ENCODE data around the gene PHYKPL.
"Not testable (repeated sequence)": the region's sequence is repeated elsewhere in the genome, so short reads cannot be mapped to it uniquely, and the experiment has no call there.

PHYKPL gene

DNA sequence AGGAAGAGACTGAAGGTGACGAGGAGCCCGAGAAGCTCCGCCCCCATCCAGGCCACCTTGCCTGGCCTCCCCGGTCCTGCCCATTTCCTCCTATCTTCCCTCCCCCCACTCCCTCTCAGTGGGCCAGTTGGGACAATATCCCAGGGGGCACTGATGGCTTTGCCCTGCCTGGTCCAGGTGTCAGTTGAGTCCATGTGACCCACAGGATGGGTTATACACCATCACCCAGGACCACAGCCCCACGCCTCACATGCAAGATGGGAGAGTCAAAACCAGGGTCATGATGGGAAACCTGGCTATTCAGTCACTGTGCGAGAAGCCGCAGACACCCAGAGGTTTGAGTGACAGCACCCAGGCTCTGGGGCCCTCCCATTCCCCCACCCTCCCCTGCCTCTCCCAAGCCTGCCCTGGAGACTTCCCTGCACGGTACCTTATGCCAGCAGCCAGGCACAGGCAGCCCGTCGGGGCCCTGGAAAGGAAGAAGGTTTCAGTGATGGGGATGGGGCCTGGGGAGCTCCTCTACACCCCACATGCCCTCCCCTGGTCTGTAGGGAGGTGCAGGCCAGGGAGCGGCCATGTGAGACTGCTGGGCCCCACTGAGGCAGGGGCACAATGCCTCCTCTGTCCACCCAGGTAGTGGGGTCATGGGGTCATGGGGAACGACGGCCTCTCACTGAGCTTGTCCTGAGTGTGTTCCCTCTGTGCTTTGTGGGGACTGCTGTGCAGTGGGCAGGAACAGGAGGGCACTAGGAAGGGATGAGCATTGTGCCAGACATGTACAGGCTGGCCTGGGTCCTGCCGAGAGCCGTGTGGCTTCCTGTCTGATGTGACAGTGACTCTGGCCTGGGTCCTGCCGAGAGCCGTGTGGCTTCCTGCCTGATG is 6.3 kb upstream of the PHYKPL start:
- no peak for DNase-seq

GRCh38 chr5:178238313-178238635 is 5.7 kb upstream of the PHYKPL start:
- no peak for DNase-seq

DNA sequence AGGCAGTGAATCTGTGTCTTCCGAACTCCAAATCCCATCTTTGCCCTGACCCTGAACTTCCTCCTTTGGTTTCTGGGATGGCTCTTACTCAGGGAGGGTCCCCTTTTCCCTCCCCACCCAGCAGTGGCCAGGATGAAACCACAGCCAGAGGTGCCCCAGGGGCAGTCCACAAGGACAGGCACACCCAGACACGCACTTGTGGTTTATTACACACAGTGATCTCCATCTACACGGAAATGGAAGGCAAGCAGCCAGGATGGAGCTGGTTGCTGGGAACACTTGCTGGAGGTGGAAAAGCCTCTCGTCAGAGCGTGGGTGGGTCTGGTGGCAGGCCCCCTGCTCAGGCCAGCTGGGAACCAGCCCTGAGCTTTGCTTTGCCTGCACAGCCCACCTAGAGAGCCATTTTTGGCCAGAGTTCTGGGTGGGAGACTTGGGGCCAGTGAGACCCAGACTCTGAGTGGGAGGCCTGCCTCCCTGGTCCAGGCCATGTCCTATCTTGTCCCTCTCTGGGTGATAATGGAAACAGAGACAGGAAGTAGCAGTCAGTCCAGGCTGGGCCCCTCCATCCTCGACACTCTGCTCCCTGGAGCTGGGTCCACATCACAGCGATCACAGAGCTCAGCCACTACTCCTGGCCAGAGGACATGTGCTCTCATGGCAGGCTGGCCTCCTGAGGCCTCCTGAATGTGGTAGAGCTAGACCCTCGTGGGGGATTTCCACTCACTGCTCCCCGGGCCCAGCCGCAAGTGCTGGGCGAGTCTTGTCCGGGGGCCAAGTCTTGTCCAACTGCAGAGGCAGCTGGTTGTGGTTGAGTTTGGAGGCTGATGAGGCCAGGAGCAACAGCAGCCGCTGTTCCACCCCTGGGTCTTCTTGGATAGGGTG is 5.1 kb upstream of the PHYKPL start:
- DNase-seq: peak in 2 of 3 donors; percentile 34 to 50

GRCh38 chr5:178236679-178237078 is 4.1 kb upstream of the PHYKPL start:
- DNase-seq: peak; percentile 46 to 62 (median 60)

- DNase-seq: no peak
These were observed 3.5 kb upstream of the PHYKPL start for GRCh38 chr5:178236126-178236525.

- DNase-seq: peak in 1 of 3 donors; percentile 32
These were observed 3.0 kb upstream of the PHYKPL start for GRCh38 chr5:178235588-178235974.

DNA sequence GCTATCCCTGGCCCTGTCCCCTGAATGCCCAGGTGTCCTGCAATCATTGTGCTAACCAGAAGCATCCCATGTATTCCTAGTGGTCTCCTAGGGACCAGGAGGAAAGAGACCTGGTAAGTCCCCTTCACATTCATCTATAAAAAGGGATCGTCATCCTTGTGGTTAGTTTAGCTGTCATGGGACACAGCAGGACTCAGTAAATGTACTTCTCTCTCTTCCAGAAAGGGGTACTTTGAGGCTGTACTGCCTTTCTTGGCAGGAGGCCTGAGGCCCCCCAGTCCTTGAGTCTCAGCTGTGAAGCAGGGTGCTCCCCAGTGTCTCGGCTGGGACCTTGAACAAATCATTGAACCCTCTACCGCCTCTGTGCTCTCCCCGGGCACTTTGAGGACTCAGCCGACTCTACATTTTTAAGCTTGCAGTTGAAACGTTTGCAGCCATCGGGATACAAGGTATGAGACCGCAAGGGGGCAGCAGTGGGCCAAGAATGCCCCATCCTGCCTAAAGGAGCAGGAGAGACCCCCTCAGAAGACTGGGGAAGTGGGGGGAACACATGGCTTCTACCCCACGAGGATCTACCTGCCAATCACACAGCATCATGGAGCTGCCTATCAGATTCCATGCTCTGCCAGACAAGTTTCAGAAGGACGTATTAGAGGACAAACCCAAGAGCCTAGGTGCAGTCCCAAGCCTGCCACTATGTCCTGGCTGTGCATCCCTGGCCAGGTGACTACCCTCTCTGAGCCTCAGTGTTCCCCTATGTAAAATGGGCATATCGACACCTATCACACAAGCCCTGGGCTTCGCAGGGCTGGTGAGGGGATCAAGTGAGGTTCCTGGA is 2.4 kb upstream of the PHYKPL start:
- peak; percentile 73 to 86 (median 77) for DNase-seq

DNA sequence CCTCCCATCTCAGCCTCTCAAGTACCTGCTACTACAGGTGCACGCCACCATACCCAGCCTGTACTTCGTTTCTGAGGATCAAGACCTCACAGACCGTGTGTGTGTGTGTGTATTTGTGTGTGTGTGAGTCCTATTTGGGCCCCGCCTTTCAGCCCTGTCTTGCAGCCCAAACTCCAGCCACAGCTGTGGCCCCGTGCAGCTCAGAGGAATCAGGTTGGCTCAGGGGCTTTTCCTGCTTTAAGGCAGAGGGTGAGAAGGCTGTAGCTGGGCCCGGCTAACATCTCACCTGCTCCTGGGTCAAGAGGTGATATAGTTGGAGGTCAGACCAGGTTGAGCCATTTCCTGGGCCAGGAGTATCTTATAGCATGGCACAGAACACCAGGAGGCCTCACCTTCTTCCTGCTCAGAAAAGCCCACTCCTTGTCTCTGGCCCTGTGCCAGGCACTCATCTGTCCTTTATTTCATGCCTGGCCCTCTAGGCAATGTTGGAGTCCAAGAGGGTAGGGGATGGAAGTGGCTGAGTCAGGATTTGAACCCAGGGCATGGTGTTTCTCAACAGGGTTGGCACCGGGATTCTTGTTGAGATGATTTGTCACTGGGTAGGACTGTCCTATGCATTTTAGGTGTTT is 1.6 kb upstream of the PHYKPL start:
- DNase-seq: no peak

DNA sequence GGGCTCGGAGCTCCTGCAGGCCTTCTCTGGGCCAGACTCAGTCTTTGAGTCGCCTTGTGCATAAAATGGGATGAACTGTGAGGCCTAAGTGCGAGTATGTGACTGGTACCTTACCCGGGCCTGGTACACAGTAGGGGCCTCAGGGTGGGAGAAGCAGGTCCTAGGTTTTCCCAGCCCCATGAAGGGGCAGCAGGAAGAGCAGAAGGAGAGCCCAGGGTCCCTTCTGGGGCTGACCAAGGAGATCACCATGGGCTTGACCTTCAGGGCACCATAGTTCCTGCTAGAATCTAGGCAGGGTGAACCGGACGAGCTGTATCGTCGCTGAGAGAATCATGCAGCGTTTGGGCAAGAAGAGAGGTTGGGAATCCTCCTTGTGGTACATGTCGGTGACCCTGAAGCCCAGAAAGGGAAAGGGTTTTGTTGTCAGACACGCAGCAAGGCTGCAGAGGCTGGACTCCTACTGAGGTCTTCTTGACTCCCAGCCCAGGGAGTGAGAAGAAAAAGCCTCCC is 373 bp upstream of the PHYKPL start:
- no peak for DNase-seq

DNA sequence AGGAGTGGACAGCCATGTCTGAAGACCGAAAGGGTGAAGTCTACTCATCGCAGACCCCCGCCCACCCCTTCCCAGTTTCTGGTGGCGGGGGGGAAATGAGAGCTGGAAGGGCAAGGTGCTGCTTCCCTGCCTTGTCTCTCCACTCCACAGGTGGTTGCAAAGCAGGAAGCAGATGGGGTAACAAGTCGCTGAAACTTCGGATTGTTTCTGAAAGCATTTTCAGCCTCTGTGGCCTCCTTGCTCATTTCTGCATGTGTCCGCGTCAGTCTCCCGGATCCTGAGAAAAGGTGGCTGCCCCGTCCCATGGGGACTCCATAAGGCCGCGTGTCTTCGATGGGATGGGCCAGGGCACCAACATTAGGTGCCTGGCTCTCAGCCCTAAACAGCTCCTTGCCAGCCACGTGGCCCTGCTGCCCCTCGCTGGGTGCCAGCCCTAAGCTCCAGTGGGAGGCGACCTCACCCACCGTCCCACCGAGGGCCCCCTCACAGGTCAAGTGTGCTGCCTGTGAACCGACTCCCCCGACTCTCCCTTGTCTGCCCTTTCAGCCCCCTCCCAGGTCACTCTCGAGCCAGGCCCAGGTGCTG is 971 bp downstream of the PHYKPL start:
- no peak for DNase-seq

DNA sequence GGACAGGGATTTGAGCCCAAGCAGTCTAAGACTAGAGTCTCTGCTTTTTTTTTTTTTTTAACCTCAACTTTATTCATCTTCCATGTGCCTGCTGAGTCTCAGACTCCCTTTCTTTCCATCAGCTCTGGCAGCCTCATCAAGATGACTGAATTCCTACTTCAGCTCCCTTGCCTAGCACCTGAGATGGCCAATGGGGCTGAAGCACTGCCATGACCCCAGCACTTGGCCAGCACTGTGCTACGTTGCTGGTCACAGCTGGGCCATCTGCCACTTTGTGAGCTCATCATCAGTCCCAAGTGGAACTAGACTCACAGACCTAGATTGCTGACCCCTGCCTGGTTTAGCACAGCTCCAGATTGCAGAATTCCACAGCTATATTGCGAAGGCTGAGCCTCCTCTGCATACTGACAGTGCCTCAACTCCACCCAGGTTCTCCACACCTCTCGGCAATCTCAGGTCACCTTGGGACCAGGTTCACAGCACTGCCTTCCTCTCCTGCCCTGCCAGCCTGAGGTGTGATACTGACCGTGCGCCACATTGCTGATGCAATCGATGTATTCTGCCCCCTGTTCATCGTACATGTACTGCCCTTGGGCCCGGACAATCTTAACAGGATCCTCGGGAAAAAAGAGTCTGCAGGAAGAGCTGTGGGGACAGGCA is 1.6 kb downstream of the PHYKPL start:
- peak in 2 of 3 donors; percentile 24 to 38 for DNase-seq

DNA sequence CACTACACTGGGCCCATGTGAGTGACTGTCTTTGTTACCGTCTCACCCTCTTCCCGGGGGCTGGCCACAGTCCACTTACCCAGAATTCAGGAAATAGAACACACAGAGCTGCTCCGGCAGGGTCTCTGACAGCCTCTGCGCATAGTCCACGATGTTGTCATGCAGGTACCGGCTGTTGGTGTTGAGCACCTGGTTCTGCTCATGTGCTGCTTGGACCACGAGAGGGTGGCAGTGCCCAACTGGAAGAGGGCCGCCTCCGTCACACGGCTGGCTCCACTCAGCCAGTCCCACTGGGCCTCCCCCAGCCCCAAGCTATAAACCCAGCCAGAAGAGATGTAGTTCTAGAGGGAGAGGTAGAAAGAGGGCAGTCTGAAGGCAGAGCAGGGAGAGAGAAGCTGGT is 2.7 kb downstream of the PHYKPL start:
- DNase-seq: no peak

DNA sequence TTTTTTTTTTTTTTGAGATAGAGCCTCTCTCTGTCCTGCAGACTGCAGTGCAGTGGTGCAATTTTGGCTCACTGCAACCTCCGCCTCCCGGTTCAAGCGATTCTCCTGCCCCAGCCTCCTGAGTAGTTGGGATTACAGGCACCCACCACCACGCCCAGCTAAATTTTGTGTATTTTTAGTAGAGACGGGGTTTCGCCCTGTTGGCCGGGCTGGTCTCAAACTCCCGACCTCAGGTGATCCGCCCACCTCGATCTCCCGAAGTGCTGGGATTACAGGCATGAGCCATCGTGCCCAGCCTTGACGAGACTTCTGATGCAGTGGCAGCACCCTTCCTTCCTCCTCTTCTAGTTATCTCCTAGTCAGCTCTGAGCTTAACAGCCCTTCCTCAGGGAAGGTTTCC is 3.5 kb downstream of the PHYKPL start:
- not testable (repeated sequence) for DNase-seq

- no peak for DNase-seq
These were observed 4.0 kb downstream of the PHYKPL start for GRCh38 chr5:178228609-178229008.

DNA sequence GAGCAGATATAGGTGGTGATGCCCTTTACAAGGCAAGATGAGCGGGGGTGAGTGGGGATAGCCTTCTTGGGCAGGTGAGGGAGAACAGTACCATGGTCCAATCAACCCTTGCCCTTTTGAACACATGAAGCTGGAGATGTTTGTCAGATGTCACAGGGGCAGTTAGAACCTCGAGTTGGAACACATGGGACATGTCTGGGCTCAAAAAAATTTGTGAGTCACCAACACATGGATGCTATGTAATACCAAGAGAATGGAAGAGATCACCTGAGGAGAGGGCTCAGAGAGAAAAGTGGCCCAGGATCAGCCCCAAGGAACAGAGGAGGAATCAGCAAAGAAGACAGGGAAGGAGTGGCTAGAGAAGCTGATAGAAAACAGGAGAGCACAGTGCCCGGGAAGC is 4.7 kb downstream of the PHYKPL start:
- no peak for DNase-seq

- DNase-seq: no peak
These were observed 5.4 kb downstream of the PHYKPL start for GRCh38 chr5:178227138-178227659.

DNA sequence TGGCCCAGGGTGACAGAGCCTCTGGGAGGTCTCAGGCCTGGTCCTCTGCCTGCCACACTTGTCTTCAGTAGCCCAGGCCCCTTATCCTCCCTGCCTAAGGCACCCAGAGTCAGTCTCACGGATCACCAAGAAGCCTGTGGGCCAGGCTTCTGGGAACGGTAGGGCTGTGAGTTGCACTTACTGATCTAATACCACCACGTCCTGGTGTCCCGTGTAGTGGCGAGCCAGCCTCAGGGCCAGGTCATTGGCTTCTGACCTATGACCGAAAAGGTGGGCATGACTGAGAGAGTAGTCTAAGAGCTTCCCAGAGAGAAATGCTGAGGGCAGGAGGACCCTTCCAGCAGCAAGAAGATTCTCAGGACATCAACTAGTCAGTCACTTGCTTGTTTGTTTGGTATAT is 7.4 kb downstream of the PHYKPL start:
- no peak for DNase-seq

GRCh38 chr5:178224403-178224802 is 8.2 kb downstream of the PHYKPL start:
- no peak for DNase-seq

DNA sequence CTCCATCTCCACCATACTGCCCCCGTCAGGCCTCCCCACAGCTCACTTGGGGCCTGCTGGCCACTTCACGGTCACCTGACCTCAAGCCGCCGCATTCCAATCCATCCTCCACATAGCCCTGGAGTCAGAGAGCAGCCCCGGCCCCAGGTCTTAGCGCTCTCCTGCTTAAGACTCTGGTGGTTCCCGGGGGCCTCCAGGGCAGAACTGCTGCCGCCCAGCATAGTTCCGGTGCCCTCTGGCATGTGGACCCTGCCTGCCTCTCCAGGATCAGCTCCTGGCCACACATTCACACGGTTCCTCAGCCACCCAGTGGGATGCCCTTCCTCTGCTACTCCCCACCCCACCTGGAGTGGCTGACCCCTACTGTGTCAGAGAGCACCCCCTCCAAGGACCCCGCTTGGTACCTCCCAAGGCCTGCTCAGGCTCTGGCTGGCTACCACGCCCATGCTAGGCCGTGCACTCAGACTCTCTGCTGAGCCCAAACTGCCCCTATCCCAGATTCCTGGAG is 8.7 kb downstream of the PHYKPL start:
- DNase-seq: no peak

- DNase-seq: no peak
These were observed 9.3 kb downstream of the PHYKPL start for GRCh38 chr5:178223196-178223773.

DNA sequence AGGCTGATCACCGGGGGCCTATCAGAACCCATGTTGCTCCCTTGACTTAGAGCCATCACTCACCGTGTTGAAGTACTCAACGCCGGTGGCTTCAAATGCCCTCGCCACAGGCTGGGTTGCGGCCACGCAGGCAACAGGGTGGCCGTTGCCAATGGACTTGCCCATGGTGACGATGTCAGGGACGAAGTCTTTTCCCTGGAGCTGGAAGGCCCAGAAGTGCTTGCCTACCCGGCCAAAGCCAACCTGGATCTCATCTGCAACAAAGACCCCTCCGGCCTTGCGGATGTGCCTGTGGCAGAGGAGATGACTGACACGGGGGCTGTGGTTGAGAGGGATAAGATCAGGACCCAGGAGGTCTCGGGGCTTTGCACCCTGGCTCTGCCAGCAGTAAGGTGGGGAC is 10.3 kb downstream of the PHYKPL start:
- DNase-seq: no peak
